NCI-H774 (cell line): ENCODE measurements around the gene TMEM184A.

ENCODE experiments used
- DNase-seq: peaks from one replicate; lab custom pipeline; 2025; lab: John Stamatoyannopoulos, UW

The TMEM184A gene

GRCh38 chr7:1539181-1539881, 16.7 kb downstream of the TMEM184A start:
- DNase-seq: no peak

- no peak for DNase-seq
These were observed 17.3 kb downstream of the TMEM184A start for GRCh38 chr7:1538544-1539180.

DNA sequence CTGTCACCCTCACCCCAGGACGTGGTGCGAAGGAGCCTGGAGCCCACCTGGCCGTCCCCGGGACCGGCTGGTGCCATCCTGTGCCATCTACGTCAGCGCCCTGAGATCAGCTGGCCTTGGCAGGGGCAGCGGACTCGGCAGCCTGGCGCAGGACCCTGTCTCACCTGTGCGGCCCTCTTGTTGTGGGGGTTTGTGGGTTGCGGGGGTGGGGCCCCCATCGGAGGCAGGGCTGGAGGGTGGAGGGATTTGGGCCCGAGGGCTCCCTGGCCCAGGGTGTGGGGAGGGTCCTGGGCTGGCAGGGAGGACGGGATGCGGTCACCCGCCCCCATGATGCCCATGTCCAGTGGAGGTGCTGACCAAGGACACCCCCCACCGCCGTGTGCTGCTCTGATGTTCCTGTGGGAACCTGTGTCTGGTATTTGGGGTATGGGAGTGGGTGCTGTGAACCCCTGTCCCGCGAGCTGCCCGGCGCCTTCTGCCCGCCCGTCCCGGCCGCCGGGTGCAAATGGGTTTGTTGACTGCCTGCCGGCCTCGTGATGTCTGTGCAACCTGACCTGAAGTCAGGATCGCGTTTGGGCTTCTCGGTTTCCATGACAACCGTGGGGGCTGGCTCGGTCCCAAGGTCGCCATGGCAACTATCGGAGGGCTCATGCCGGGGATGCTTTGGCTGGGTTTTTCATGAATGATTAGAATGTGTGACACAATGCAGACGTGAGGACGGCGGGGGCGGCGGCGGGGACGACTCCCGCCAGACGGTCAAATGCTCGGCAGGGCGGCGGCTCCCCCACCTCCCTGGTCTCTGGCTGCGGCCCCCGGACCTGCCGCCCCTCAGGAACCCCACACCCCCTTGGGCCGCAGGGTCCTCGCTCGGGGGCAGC, 18.2 kb downstream of the TMEM184A start:
- DNase-seq: no peak

DNA sequence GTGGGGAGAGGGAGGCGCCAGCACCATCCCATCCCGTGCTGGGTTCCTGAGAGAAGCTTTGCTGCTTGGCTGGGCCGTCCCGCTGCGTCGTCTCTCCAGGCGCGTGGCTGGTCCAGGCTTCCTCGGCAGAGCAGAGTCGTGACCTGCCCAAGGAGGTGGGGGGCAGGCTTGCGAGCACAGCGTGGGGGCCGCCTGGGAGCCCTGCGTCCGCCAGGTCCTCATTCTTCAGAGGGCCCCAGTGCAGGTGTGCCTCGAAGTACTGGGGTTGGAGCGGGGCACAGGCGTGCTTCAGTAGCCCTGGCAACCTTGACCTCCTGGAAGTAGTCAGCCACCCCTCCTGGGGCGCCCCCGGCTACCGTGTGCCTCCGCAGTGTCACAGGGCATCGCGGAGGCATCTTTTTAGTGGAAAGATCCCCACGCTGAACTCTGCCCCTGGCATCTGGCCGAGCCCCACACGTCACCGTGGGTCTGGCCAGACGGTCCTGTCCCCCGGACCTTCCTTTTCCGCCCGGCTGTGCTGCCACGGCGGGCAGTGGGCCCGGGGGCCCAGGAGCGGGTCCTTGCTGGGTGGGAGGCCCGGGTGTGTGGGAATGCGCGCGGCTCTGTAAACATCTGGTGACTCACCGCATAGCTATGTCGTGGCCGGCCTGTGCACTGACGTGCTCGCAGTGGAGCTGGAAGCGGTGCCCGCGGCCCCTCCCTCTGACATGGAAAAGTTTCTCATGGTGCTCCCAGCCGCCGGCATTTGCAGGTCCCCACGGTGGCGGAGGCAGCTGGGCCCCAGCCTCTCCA, 19.1 kb downstream of the TMEM184A start:
- no peak for DNase-seq

DNA sequence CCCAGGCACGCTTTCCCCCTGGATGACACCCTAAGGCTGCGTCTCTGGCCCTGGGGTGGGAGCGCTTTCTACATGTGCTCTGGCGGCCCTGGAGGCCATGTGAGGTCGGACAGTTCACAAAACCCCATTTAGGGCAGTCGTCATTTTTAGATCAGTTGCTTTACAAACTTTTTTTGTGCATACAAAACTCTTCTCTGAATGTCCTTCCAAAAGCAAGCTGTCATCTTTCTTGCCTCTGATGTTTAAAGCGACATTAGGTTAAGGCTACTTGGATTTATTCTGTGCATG, 19.6 kb downstream of the TMEM184A start:
- no peak for DNase-seq

DNA sequence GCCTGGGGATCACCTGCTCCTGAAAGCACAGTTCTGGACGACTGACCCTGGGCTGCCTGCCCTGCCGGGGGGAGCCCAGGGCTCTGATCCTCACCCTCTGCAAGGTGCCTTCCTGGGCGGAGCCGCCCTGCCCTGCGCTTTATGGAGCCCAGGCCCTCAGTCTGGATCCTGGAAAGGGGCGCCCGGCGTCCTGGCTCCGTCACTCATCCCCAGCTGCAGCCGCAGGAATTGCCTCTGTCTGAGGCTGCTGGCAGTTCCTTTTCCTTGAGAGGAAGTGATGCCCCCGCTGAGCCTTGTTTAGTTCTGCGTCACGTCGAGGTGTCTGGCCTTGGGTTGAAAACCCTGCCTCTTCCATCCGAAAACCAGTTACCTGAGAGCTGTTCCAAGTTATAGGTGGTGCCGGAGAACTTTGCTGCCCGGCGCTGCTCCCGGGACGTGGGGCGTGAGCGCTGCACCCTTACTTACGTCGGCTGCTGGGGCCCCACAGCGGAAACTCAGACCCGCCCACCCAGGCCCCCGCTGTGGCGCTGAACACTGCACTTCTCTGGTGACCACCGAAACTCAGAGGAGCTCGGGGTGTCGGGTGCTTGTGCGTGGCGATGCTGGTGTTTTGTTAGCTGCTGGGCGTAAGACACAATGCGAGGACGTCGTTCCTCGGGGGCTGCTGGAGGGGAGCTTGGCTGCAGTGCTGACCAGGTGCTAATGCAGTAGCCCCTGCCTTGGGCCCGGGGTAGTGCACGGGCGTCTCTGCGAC, 20.1 kb downstream of the TMEM184A start:
- DNase-seq: no peak

- DNase-seq: no peak
These were observed 20.9 kb downstream of the TMEM184A start for GRCh38 chr7:1535100-1535458.

- DNase-seq: no peak
These were observed 21.5 kb downstream of the TMEM184A start for GRCh38 chr7:1534330-1535099.

DNA sequence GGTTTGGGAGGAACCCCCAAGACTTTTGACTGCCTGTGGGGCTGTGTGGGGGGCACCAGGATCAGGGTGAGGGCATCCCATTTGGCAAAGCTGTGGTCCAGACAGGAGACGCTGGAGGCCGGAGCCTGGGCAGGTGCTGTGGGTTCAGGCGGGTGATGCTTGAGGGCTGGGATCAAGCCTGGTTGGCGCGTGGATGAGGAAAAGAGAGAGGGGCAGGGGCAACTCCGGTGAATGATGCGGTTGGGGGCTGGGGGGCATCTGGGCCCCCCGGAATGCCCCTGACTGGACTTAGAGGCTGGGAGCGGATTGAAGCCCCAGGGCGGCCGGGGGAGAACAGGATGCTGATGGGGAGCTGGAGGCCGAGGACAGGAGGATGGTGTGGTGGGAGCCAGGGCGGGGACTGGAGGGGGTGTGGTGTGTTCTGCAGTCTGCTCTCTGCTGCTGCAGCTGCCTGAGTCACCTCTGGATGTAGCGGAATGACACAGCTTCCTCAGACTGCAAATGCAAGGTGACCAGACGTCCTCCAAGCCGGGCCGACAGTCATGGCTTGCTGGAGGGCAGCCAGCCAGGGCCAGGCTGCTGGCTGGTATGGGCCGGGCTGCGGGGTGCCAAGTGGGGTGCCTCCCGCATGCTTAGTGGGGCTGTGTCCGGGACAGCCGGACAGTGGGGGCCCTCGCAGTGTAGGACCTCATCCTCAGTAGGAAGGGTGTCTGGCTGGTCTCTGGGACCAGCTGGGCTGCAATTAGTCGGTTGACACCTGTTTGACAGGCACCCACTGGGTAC, 22.3 kb downstream of the TMEM184A start:
- DNase-seq: no peak

DNA sequence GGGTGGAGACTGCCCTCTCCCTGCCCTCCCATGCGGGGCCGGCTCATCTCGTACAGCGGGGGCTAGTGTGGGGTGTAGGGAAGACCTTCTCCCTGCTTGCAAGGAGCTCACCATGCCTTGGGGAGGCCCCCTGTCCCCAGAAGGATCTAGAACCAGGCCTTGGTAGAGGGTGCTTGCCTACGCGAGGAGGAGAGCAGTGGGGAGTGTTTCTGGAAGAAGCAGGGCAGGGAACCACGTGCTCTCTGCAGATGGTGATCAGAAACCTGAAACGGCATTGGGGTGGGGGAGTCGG, 22.8 kb downstream of the TMEM184A start:
- DNase-seq: no peak

- no peak for DNase-seq
These were observed 23.4 kb downstream of the TMEM184A start for GRCh38 chr7:1532456-1533254.

- DNase-seq: no peak
These were observed 24.0 kb downstream of the TMEM184A start for GRCh38 chr7:1531979-1532455.

DNA sequence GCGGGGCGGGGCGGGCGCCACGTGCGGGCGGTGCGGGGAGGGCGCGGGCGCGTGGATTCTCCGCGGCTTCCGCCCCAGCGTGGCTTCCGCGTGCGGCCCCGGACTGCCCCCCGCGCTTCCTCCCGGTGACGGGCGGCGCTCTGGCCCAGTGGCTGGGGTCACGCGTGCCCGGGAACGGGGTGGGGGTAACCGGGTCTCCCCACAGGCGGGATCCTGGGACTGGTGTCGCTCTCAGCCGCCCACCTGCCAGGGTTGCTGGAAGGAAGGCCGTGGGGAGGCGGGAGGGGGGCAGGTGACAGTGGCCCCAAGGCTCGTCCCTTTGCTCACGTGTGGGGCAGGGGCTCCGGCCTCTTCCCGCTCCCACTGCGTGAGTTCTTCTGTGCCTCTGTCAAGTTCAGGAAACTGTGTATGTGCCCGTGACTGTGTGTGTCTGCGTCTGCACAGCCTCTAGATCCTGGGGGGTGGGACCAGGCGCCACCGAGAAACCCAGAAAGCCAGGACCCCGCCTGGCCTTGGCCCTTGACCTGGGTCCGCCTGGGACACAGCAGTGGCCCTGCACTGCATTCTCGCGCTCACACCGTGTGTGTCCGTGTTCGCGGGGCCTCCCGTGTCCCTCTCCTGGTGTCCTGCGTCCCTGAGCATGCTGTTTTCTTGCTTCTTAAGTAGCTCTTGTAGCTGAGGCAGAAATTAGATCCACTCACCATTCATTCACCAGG, 24.6 kb downstream of the TMEM184A start:
- DNase-seq: no peak

GRCh38 chr7:1530946-1531262, 25.1 kb downstream of the TMEM184A start:
- no peak for DNase-seq

DNA sequence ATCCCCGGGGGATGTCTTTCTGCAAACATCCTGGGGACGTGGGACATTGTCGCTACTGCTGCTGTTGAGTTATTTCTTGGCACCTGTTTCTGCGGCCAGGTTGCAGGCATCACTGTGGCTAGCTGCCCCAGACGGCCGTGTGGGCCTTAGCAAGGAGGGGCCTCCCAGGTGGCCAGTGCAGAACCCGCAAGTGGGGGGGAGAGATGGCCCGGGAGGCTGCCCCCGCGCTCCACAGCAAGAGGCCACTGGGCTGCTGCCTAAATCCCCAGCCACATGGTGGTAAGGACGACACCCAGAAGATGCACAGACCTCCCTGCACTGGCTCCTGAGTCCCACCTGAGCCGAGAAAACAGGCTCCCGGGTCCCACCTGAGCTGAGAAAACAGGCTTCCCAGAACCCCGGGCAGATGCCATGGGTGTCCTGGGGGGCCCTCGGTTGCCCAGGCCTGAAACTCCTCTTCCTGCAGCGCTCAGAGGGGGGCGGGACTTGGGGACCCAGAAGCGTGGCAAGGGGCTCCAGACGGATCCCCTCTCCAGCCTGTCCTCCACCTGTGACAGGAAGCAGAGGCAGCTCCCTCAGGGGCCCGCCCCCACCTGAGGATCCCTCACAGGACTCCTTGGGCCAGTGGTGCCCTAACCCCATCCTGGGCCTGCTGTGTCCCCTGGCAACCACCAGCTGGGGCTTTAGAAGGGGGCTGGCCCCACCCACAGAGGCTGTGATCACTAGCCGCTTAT, 26.5 kb downstream of the TMEM184A start:
- no peak for DNase-seq

DNA sequence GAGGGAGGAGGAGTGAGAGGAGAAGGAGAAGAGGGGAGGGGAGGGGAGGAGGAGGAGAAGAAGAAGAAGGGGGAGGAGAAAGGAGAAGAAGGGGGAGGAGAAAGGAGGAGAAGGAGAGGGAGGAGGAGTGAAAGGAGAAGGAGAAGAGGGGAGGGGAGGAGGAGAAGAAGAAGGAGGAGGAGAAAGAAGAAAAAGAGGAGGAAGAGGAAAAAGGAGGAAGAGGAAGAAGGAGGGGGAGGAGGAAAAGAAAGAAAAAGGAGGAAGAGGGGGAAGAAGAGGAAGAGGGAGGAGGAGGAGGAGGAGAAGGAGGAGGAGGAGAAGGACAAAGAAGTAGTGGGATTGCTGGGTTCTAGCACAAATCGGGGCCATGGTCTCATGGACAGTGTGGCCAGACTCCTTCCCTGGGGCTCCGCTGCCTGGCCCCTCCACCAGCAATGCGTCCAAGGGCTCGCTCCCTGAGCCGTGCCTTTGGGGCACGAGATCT, 29.7 kb downstream of the TMEM184A start:
- no peak for DNase-seq

DNA sequence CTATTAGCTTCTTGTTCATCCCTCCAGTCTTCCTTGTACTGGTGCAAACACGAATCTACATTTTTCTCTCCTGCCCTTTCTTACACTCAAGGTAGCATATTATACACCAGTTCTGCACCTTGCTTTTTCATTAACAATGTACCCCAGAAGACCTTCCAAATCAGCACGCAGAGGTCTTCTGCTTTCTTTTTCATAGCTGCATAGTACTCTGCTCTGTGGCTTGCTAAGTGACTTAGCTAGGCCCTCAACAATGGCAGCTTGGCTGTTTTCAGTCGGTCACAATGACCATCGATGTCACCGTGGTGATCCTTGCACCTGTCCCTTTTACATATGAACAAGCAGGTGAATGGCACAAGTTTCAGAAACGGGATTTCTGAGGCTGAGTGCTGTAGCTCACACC, 30.6 kb downstream of the TMEM184A start:
- DNase-seq: no peak

GRCh38 chr7:1523844-1524243, 32.2 kb downstream of the TMEM184A start:
- DNase-seq: no peak
